HCT116 (cell line): Measurements from ENCODE around the gene DDX10. TPM values are rescaled to one million over a fixed set of nuclear protein-coding genes. Genes with fewer than 3 reads are reported as not detected.

Experiments used
- ATAC-seq: fragments of 200-7000 bp; cut with Tn5 transposase; 2 replicates; pipeline ENCODE4 v1.9.1; 2020; ENCODE audit warnings: mild to moderate bottlenecking, moderate library complexity
- BruUV-seq: library from RNA; stranded (reverse); fragments of 400-500 nt; replicated peaks from 2 replicates; lab custom pipeline; 2021; lab: Mats Ljungman, UMichigan
- CTCF ChIA-PET: fragments of 300-600 bp; sonication (Branson Sonifier 250); formaldehyde crosslinking; loops from one replicate; lab custom pipeline; 2021; ENCODE audit warnings: antibody characterized with exemption; lab: Charles Lee
- POLR2A ChIA-PET: fragments of 300-600, 350-600 bp; sonication (Branson Sonifier 250); formaldehyde crosslinking; loops from one replicate; lab custom pipeline; 2021; ENCODE audit warnings: antibody characterized with exemption; lab: Charles Lee
- RAD21 ChIA-PET, 2 experiments: fragments of 300-600 bp; sonication (Branson Sonifier 250); formaldehyde crosslinking; loops; one replicate each; lab custom pipeline; 2023; ENCODE audit warnings: low total read pairs in 2 of 2; ENCODE audit not compliant: uncharacterized antibody in 2 of 2, unreplicated experiment in 2 of 2, low non-redundant PET in 1 of 2; lab: Charles Lee
- DNase-seq: peaks from one replicate; pipeline ENCODE4 v3.0.0-alpha.2; 2010; ENCODE audit warnings: low read depth, low spot score
- H2AFZ ChIP-seq: fragments of 200-600 bp; shearing (Covaris generic), sonication (generic); 2 replicates; pipeline ENCODE4 v1.6.1; 2017; ENCODE audit warnings: low read depth, mixed run types, mixed read lengths, antibody characterized with exemption, low read length; ENCODE audit not compliant: poor library complexity, severe bottlenecking
- H3K27ac ChIP-seq: 2 replicates; pipeline ENCODE4 v1.5.1; 2012; ENCODE audit warnings: low read depth, low read length
- H3K27me3 ChIP-seq: fragments of 200-600 bp; sonication (generic); 2 replicates; pipeline ENCODE4 v1.6.1; 2016; ENCODE audit warnings: mixed run types, low read length, mixed read lengths; ENCODE audit not compliant: insufficient read depth
- H3K36me3 ChIP-seq, 2 experiments: fragments of 200-500 bp in 1 of 2; fragments of 200-600 bp in 1 of 2; sonication (Bioruptor generic) in 1 of 2; sonication (generic) in 1 of 2; 2 replicates each; pipeline versions ENCODE4 v1.5.1 to v1.6.1; 2014 to 2016; ENCODE audit warnings: low read length in 2 of 2, inconsistent platforms in 1 of 2, mixed read lengths in 1 of 2, mixed run types in 1 of 2; ENCODE audit not compliant: insufficient read depth in 2 of 2, control insufficient read depth in 1 of 2
- H3K4me1 ChIP-seq, 2 experiments: fragments of 200-600 bp in 1 of 2; sonication (generic) in 1 of 2; 2 replicates each; pipeline versions ENCODE4 v1.5.1 to v1.6.1; 2012 to 2017; ENCODE audit warnings: low read length in 2 of 2, inconsistent platforms in 1 of 2, mild to moderate bottlenecking in 1 of 2, mixed read lengths in 1 of 2, mixed run types in 1 of 2, moderate library complexity in 1 of 2; ENCODE audit not compliant: insufficient read depth in 2 of 2, control insufficient read depth in 1 of 2
- H3K4me2 ChIP-seq: fragments of 200-600 bp; sonication (generic); 2 replicates; pipeline ENCODE4 v1.6.1; 2017; ENCODE audit warnings: mixed run types, low read length, mixed read lengths
- H3K4me3 ChIP-seq, 2 experiments: fragments of 200-600 bp in 1 of 2; sonication (generic) in 1 of 2; replicated peaks in 1 of 2; 2 replicates each; pipeline ENCODE4 v1.5.1; 2011 to 2016; ENCODE audit warnings: low read length in 2 of 2, control low read depth in 1 of 2, low read depth in 1 of 2, mild to moderate bottlenecking in 1 of 2, mixed read lengths in 1 of 2, mixed run types in 1 of 2
- H3K79me2 ChIP-seq: fragments of 200-600 bp; sonication (generic); 2 replicates; pipeline ENCODE4 v1.6.1; 2017; ENCODE audit warnings: mild to moderate bottlenecking, mixed run types, low read length, moderate library complexity, mixed read lengths; ENCODE audit not compliant: insufficient read depth
- H3K9ac ChIP-seq: fragments of 200-600 bp; sonication (generic); 2 replicates; pipeline ENCODE4 v1.6.1; 2016; ENCODE audit warnings: low read length, mixed read lengths
- H3K9me2 ChIP-seq: fragments of 200-600 bp; sonication (generic), shearing (Covaris generic); 2 replicates; pipeline ENCODE4 v1.6.1; 2017; ENCODE audit warnings: mixed run types, mild to moderate bottlenecking, moderate library complexity; ENCODE audit not compliant: insufficient read depth
- H3K9me3 ChIP-seq, 2 experiments: fragments of 200-500 bp in 1 of 2; fragments of 200-600 bp in 1 of 2; sonication (Bioruptor generic) in 1 of 2; sonication (generic) in 1 of 2; 2 replicates each; pipeline ENCODE4 v1.6.1; 2014 to 2017; ENCODE audit warnings: low read length in 2 of 2, mixed read lengths in 2 of 2, inconsistent platforms in 1 of 2, low read depth in 1 of 2, mild to moderate bottlenecking in 1 of 2, mixed run types in 1 of 2, moderate library complexity in 1 of 2; ENCODE audit not compliant: control insufficient read depth in 1 of 2, insufficient read depth in 1 of 2
- H4K20me1 ChIP-seq: fragments of 200-600 bp; sonication (generic), shearing (Covaris generic); 2 replicates; pipeline ENCODE4 v1.6.1; 2017; ENCODE audit warnings: mixed run types, mild to moderate bottlenecking, moderate library complexity; ENCODE audit not compliant: insufficient read depth
- CEBPB ChIP-seq: IDR thresholded peaks from 2 replicates; pipeline ENCODE4 v1.6.1; 2012; ENCODE audit warnings: low read depth
- EGR1 ChIP-seq: IDR thresholded peaks from 2 replicates; pipeline ENCODE4 v1.6.1; 2012; ENCODE audit warnings: low read depth
- ELF1 ChIP-seq: IDR thresholded peaks from 2 replicates; pipeline ENCODE4 v1.6.1; 2012; ENCODE audit warnings: low read depth, borderline replicate concordance
- EZH2 ChIP-seq: fragments of 200-600 bp; sonication (generic); IDR thresholded peaks from 2 replicates; pipeline ENCODE4 v1.6.1; 2017; ENCODE audit warnings: antibody characterized with exemption, mixed run types
- EZH2phosphoT487 ChIP-seq: fragments of 200-600 bp; IDR thresholded peaks from 2 replicates; pipeline ENCODE4 v1.6.1; 2018; ENCODE audit warnings: antibody characterized with exemption, borderline replicate concordance
- RAD21 ChIP-seq: IDR thresholded peaks from 2 replicates; pipeline ENCODE4 v1.6.1; 2012; ENCODE audit warnings: low read depth, mild to moderate bottlenecking
- SIN3A ChIP-seq: IDR thresholded peaks from 2 replicates; pipeline ENCODE4 v1.6.1; 2012; ENCODE audit warnings: low read depth
- SP1 ChIP-seq: IDR thresholded peaks from 2 replicates; pipeline ENCODE4 v1.6.1; 2012; ENCODE audit warnings: low read depth
- SRF ChIP-seq: IDR thresholded peaks from 2 replicates; pipeline ENCODE4 v1.6.1; 2012; ENCODE audit warnings: low read depth
- TCF7L2 ChIP-seq: IDR thresholded peaks from 2 replicates; pipeline ENCODE4 v1.7.0; 2011; ENCODE audit warnings: borderline replicate concordance, inconsistent platforms; ENCODE audit not compliant: insufficient read depth, insufficient read length; ENCODE audit errors: extremely low read depth
- YY1 ChIP-seq: IDR thresholded peaks from 2 replicates; pipeline ENCODE4 v1.6.1; 2011; ENCODE audit warnings: low read length, low read depth, moderate library complexity, mild to moderate bottlenecking; ENCODE audit not compliant: insufficient replicate concordance; ENCODE audit errors: extremely low read depth
- ZBTB33 ChIP-seq: IDR thresholded peaks from 2 replicates; pipeline ENCODE4 v1.6.1; 2011; ENCODE audit warnings: mild to moderate bottlenecking, low read length, moderate library complexity; ENCODE audit not compliant: insufficient replicate concordance; ENCODE audit errors: extremely low read depth
- ZNF274 ChIP-seq: fragments of 200-500 bp; sonication (Bioruptor generic); IDR thresholded peaks from 2 replicates; pipeline ENCODE4 v1.6.1; 2014; ENCODE audit warnings: mild to moderate bottlenecking, low read depth, low read length, inconsistent platforms
- intact Hi-C: fragments of 100-400 bp; cut with micrococcal nuclease; formaldehyde crosslinking; loops from 2 replicates; pipeline ENCODE4 v1.10.0; 2022
- total RNA-seq: library from RNA; stranded (reverse); gene quantifications from one replicate; pipeline ENCODE4 v1.2.1, GENCODE V29; 2021; ENCODE audit not compliant: unreplicated experiment

Gene DDX10
- total RNA-seq, 1 experiment from 2014 or later = 66.5 TPM

- peaks cover 30 to 42% of the 10 kb centered on the region in 2 experiments for H3K4me1 ChIP-seq
- H3K9me2 ChIP-seq = no peaks in the 10 kb centered on the region
- peaks cover 8% of the 10 kb centered on the region; the same call in 1 of the 2 replicates for H3K79me2 ChIP-seq
- no peaks in the 10 kb centered on the region for H3K27me3 ChIP-seq
- no peaks in the 10 kb centered on the region for H3K9me3 ChIP-seq
- H2AFZ ChIP-seq = no peak overlapping the region
- no peak for DNase-seq
- 0 out of 2 replicates have a peak, but pooled peaks have one; percentile 10 for ATAC-seq
- BruUV-seq = no TSS peak
- H3K36me3 ChIP-seq = no peaks in the 10 kb centered on the region
- H3K4me2 ChIP-seq = no peak overlapping the region
- peak overlapping the region; percentile 75 for H3K27ac ChIP-seq
- TF ChIP-seq RAD21 (no peak), EZH2 (no peak), ZBTB33 (no peak), EZH2phosphoT487 (no peak), ZNF274 (no peak), YY1 (no peak), SIN3A (no peak), SRF (no peak), SP1 (no peak), CEBPB (no peak), EGR1 (no peak), TCF7L2 (no peak), ELF1 (no peak)
- ChIA-PET POLR2A (no interaction called here), CTCF (interaction anchor here (0.9 kb wide), 1 partner anchor 39 kb away, joined by 5 read pairs; no protein-coding TSS in a partner anchor), RAD21 (no interaction called here)
- intact Hi-C loops = loop anchor here (10.0 kb wide), 1 partner anchor 1062 kb away; no protein-coding TSS in a partner anchor
- no peaks in the 10 kb centered on the region for H4K20me1 ChIP-seq
- no peak overlapping the region for H3K9ac ChIP-seq
- H3K4me3 ChIP-seq = no peak overlapping the region
Measured at GRCh38 chr11:108872781-108873291, 208.0 kb downstream of the DDX10 start.
